Measurements from ENCODE around the gene TMEM54.
A peak's percentile ranks its signal among the peaks of the same experiment; 100 is the strongest.

TMEM54 gene

DNA sequence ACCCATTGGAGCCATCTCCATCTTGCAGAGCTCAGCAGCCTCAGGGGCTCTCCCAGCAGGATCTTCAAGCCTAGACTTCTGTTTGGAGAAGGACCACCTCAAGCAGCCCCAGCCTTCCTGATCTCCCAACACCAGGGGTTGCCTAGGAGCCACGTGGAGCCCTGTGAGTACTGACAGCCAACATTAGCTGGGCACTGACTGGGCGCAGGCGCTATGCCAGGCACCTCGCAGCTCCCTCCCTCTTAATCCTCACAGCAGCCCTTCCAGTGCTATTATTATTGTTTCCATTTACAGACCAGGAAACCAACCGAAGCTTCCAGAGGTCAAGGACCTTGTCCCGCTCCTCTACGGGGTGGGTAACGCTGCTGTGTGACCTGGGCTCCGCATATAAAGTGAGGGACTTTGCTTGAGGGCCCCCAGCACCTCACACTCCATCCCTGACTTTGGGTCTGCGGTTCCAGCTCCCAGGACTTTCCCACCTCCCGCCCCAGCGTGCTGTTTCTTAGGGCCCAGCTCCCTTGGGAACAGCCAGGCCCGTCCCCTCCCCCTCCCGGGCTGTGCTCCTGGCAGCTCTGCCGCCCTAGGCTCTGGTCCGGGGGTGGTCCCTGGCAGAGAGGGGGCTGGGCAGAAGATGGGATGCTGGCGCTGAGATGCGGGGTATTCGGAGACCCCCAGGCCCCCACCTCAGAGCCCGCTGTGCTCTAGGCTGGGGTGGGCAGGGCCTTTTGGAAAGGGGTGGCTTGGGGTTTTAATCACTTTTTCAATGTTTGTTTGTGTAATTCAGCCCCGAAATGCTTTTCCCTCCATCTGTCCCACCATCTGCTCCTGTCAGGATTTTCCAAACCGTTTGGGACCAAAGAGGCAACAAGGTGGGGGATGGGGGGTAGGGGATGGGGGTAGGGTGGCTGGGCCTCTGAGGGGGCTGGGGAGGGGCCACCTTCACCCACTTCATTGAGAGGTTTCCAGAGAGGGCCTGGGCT is 19.0 kb downstream of the TMEM54 start:
- no peak for DNase-seq (ENCODE audit: low spot score)

DNA sequence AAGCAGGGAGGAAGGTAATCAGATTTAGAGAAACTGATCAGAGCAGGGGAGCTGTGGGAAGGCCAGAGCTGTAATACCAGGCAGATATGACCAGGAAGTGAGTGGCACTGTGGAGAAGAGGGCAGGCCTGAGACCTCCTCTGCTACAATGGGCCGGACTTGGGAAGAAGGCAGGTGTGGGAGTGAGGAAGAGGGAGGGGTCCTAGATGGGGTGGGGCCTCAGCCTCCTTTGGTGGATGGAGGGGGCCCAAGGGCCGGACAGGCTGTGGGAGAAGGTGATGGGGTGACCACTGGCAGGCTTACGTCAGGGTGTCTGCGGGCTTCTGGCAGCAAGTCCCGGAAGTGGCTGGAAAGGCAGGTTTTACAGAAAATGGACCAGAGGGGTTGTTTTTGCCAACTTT is 19.9 kb downstream of the TMEM54 start:
- no peak for DNase-seq (ENCODE audit: low spot score)

DNA sequence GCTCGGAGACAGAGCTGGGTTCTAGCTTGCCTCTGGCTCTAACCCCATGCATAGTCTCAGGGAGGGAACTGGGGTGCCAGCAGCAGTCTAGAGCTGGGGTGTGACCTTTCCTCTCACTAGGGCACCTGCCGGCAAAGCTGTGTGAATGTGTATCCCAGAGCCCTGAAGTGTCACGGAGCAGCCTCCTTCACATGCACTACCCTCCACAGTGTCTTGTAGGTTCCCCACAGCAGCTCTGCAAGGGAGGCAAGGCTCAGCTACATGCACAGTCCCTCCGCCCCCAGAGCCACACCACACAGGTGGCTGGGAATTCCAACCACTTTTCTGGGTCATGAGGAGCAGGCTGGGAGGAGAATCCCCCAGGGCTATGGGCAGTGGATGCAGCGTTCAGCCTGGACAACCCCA is 22.6 kb downstream of the TMEM54 start:
- no peak for DNase-seq (ENCODE audit: low spot score)

DNA sequence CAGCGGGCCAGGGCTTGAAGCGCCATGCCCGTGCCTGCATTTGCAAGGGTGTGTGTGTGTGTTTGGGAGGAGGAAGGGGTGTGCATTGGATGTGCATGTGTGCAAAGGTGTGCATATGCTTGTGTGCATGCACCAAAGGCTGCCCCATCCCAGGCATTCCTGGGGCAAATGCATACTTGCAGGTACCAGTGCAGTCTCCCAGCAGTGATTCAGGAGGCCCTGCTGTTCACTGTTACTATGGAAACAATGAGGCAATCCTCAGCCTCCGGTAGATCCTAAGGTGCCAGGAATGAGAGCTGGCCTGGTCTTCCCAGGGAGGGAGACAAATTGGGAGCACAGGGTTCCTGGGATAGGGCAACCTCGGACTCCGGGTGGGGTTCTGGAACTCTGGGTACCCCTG is 23.0 kb downstream of the TMEM54 start:
- DNase-seq (ENCODE audit: low spot score): no peak

DNA sequence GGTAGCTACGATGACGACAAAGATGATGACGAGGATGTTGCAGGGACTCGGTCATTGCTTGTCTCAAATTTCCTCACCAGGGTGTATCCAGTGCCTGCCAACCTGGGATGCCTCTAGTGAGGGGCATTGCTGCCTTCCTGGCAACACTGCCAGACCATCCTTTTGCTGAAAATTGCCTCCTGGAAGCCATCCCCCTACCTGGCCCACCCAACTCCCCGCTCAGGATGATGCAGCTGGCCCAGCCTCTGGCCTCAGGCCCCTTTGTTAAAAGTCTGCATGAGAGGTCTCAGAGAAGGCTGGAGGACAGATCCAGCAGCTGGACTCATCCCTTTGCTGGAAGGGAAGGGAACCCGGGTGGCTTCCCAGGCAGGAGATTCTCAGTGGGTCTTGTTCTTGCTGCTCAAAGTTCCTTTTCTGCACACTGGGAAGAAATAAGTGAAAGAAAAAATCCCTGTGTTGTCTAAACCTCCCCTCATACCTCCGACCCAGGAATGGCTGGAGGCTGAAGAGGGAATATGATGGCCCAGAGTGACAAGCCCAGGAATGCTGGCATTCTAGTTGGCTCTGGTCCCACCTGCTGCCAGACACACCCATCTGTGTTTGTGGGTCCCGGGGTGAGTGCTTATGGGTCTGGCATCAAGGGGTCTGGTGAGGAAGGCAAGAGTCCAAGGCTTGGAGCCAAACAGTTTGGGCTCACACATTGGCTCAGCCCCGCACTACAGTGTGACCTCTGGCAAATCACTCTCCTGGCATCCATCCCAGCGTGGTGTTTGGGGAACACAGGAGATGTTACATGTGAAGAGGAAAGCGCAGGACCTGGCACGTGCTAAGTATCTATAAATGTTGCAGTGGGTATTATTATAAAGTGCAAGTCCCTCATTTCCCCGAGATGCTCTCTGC is 23.7 kb downstream of the TMEM54 start:
- DNase-seq (ENCODE audit: low spot score): no peak

DNA sequence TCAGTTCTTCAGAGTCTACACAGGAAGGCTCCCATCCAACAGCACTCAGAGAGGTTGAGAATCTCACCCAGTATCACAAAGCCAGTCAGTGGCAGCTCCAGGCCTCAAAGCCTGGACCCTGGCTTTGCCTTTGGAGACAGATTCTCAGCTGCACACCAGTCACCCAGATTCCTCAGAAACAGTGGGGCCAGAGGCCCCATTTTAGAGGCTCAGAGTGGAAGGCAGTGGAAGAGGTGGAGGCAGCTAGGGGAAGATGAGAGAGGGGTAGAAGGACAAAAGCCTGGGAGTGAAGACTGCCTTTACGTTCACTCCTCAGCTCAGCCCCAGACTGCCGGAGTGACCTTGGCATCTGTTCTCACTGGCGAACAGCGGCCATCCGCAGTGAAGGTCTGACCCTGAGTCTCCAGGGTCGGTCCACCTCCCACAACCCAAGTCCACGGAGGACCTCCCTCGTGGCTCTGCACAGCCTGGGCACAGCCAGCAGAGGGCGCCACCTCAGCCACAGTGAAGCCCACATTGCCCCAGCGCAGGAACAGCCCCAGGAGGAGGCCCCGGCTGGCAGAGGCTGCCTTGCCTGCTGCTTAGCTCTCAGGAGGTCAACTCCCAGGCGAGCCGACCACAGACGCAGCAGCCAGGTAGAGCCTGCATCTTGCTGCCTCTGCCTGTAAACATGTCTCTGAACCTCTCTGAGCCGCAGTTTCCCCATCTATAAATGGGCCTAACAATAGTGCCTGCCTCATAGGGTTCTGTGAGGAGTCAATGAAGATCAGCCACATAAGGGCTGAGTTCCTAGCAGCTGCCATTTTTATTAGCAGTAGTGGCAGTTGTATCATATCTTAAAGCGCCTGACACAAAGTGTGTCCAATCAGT is 24.6 kb downstream of the TMEM54 start:
- peak; percentile 37 for DNase-seq (ENCODE audit: low spot score)

DNA sequence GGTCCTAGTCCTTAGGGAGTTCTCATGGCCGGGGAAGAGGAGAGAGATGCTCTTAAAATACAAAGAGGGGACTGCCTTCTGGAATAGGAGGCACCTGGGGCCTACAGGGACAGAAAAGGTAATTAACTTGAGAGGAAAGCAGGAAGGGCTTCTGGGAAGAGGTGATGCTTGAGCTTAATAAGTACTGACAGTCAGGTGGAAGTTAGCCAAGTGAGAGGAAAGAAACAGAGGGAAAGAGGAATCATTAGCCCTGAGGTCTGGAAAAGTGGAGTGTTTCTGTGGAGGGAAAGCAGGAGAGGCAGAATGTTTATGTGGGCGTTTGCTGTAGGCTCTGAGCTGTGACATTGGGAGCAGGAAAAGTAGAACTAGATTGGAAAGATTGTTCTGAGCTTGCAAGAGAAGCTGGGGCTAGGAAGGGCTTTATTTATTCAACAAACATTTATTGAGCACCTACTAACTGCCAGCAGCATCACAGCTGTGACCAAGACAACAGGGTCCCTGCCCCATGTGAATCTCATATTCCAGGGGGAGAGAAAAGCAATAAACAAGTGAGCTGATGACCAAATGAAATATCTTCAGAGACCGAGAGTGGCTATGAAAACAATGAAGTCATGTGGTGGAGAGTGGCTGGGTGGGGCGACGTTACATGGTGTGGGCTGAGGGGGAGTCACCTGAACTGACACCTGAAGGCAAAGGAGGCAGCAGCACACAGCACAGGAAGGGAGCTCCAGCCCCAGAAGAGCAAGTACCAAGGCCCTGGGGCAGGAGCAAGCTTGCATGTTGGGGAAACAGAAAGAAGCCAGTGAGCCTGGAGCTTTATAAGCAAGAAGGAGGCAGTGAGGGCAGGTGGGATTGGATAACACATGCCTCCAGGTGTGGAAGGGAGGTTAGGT is 26.1 kb downstream of the TMEM54 start:
- no peak for DNase-seq (ENCODE audit: low spot score)

DNA sequence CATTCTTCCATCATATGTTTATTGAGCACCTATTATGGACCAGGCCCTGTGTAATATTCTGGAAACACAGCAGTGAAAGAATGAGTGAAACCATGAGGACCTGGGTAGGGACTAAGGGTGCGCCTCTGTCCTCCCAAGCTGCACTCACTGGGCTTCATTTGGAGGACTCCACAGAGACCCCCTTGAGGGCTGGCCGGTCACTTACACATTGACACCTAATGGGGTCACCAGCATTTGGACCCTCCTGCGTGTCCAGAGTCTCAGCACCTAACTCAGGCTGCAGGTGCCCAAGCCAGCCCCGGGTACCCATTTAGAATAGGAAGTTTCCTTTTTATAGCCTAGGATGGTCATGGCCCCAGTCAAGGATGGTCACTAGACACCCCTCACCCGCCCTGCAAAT is 27.7 kb downstream of the TMEM54 start:
- DNase-seq (ENCODE audit: low spot score): no peak

DNA sequence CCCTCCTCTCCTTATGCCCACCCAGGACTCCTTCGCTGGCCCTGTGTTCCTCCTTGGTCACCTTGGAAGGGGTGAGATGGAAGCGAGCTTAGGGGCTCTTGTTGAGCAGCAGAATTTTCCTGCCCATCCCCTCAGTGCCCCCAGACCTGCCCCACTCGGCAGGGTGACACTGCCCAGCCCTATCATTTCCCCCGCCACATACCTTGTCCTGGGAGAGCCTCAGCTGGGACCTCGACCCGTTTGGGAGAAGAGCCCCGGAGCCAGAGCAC is 29.1 kb downstream of the TMEM54 start:
- no peak for DNase-seq (ENCODE audit: low spot score)

DNA sequence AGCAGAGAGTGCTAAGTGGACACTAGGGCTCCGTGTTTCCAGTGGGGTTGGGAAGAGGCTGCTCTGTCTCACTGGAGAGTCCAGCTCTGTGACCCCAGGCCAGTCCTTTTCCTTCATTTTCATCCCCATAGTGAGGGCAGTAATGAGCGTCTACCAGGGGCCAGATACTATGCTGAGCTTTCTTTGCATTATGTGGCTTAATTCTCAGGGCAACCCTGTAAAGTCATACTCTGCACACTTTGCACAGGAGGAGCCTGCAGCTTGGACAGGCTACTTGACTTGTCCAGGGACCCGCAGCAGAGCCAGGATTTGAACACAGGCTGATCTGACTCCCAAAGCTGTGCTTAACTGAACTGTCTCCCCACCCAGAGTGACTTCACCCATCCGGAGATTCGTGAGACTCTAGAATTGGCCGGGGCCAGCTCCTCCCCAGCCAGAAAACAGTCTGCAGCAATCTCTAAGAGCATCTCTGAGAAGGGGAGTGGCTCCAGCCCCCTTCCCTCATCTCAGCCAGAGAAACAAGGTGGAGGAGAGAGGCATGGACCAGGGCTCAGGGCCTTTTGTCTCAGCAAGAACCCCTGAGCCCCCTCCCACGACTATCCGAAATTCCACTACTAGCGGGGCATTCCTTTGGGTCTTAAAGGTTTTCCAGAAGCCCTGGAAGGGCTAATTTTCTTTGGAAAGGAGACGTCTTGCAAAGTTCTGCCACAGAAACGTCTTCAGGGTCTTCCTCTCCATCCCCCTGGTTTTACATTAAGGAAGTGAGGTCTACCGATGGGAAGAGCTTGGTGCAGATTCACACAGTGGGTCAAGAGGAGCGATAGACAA is 29.6 kb downstream of the TMEM54 start:
- no peak for DNase-seq (ENCODE audit: low spot score)

DNA sequence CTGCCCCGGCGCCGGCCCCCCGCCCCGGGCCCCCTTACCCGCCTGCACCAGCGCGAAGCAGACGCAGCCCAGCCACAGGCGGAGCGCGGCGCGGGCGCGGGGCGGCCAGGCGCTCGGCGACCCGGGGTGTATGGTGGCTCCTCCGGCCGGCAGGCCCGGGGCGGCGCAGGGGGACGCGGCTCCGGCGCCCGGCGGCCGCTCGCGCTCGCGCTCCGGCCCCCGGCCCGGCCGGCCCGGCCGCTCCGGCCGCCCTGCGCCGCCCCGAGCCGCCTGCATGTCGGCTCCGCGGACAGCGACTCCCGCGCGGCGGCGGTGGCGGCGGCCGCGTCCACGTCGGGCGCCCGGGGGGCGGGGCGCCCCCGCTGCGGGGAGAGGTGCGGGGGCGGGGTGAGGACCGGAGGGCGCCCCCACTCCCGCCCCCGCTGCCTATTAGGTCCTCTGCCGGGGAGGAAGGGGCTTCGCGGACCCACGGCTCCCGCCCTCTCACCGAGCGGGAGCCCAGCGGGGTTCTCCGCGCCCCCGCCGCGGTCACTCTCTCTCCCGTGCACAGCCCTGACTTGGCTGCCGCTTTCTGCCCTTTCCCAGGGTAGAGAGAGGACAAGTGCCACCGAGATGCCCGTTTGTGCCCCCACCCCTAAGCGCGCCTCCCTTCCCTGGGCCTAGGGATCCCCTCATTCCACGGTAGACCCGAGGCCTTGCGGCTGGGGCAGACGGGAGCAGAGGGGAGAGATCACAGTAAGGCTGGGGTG is 30.4 kb downstream of the TMEM54 start, which contains the start of gene FNDC5:
Gene FNDC5, minus strand, starts transcription at position 298 of the 749 bp plus-strand sequence.
- DNase-seq (ENCODE audit: low spot score): no peak

DNA sequence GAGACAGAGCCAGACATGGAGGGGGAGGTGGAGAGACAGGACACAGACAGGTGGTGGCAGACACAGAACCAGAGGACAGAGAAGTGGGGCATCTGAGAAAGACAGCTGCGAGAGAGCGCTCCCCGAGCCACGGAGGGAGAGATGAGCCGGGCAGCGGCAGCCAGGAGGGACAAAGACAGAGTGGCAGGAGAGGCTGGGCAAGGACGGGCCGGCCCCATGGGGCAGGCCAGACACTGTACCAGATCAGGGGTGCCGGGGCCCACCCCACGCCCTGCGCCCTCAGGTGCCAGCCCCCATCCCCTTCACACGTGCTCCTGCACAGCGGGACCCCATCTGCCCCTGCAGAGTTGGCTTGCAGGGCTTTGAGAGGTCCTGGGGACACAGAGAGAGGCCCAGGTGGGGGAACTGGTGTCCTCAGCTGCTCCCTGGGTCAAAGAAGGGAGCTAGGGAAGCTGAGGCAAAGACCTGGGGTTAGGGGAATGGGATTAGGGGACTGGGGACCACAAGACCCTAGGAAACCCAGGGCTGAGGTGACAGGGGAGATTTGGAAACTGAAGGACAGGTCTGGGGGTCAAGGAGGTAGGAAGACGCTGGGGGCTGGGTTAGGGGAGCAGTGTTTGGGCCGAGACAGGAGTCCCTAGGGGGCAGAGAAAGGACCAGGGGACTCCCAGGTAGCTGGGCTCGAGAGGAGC is 31.1 kb downstream of the TMEM54 start:
- DNase-seq (ENCODE audit: low spot score): no peak

DNA sequence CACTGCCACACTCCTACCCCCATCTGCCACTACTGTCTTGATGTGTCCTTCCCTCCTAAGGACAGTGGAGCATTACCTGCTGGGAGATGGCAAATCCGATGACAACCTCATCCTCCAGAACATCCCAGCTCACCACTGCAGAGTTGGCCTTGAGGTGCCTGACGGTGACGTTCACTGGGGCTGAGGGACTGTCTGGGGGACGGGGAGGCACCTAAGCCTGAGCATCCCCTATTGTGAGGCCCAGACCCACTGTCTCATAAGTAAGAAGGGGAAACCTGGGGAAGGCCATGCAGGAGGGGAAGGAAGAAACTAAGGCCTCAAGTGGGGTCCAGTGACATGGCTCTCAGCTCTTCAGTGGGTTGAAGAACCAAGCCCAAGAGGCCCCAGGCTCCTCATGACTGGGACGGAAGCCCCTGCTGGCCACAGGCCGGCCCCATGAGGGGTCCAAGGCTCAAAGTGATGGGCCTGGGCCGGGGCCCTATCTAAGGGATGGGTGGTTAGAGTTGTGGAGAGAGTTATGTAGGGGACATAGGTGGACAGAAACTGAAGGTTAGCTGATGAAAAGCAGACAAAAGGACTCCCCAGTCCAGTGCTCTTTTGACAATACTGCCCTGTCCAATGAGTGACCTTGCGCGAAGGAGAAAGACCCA is 32.3 kb downstream of the TMEM54 start:
- no peak for DNase-seq (ENCODE audit: low spot score)

DNA sequence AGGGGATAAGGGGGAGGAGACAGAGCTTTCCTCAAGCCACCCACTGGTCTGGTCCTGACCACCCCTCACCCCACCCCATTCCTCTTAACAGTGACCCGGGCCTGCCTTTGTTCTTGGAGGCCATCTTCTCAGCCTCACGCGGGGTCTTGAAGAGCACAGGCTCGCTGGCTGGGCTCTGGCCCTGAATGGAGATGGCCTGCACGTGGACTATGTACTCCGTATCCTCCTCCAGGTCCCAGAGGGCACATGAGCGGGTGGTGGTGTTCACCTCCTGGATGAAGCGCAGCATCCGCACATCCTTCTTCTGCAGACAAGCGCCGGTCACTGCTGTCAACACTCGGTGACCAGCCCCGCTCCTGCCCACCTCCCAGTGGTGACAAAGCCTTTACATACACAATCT is 33.1 kb downstream of the TMEM54 start:
- DNase-seq (ENCODE audit: low spot score): no peak

DNA sequence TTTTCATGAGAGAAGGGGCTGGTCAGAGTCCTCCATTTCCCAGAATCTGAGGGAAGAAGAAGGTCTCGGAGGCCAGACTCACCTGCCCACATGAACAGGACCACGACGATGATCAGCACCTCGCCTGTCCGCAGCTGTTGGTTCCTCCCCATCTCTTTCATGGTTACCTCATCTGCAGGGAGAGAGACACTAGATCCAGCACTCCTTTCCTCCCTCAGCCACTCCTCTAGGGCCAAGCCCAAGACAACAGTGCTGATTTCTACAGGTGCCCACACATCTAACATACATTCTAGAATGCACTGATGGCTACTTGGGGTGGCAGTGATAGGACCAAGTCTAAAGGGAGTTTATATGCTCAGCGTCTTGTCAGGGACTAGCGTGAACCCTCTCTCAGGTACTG is 33.5 kb downstream of the TMEM54 start:
- DNase-seq (ENCODE audit: low spot score): no peak

DNA sequence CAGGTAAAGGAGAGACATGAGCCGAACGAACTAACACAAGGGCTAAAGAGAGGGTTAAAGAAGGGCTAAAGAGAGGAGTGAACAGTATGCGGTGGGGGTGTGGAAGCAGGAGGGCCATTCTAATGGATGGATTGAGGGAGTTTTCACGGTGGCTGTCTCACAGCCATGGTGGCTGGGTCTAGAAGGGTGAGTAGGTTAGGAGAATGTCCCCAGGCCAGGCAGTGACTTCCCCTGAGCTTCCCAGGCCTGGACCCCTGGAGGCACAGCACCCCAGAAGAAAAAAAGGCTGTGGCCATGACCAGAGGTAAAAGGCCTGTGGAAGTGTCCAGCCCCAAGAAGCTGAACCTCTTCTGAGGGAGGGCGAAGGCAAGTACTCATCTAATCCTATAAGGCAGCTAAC is 34.0 kb downstream of the TMEM54 start:
- no peak for DNase-seq (ENCODE audit: low spot score)

DNA sequence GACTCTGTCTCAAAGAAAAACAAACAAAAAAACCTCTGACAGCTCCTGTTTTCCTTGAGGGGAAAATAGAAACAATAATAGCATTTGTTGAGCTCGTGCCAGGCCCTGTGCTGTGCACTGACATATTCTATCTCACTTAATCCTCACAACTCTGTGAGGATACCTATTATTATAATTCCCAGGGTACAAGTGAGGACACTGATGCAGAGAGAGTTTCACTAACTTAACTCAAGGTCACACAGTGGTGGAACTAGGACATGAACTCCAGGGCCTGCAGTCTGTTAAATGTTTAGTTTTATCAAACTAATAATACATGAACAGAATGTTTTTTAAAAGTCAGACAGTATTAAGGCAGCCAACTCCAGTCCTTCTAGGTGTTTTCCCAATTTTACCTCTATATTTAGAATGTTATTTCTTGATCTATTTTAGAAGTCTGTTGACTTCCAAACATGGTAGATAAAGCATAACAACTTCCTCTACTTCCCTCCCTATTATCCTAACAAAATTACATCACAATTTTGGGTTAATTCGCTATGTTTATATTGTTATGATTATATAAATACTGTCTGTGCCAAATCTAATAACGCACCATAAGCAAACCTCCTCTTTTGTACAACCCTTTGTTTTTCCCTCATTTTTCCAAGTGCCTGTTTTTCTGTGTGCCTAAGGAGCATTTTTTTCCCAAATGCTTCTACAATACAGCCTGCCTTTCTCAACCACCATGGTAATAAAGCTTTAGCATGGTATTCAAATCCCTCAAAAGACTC is 35.4 kb downstream of the TMEM54 start:
- no peak for DNase-seq (ENCODE audit: low spot score)
